HEK293 (cell line): ENCODE data around the gene ZNF436.

Experiments used
- CTCF ChIA-PET: fragments of 350-600 bp; formaldehyde crosslinking; extraction: SDS; loops from one replicate; lab custom pipeline; 2021; ENCODE audit warnings: antibody characterized with exemption; lab: Yijun Ruan, JAX
- POLR2A ChIA-PET: fragments of 300-600 bp; formaldehyde crosslinking; extraction: SDS; loops from one replicate; lab custom pipeline; 2020; ENCODE audit warnings: antibody characterized with exemption, inconsistent platforms; lab: Yijun Ruan, JAX
- H3K27ac ChIP-seq: fragments of 200-500 bp; sonication (Bioruptor generic); 2 replicates; pipeline ENCODE4 v1.5.1; 2014; ENCODE audit warnings: low read depth, low read length, control low read depth, inconsistent platforms; ENCODE audit errors: extremely low read depth
- H3K36me3 ChIP-seq, 2 experiments: fragments of 200-500 bp in 1 of 2; sonication (Bioruptor generic) in 1 of 2; 1 replicate in 1 of 2; 2 replicates in 1 of 2; pipeline ENCODE4 v1.5.1; 2014 to 2017; ENCODE audit warnings: inconsistent platforms in 2 of 2, low read length in 2 of 2; ENCODE audit not compliant: control insufficient read depth in 2 of 2, insufficient read depth in 1 of 2
- H3K4me1 ChIP-seq: fragments of 200-500 bp; sonication (Bioruptor generic); 2 replicates; pipeline ENCODE4 v1.5.1; 2014; ENCODE audit warnings: mild to moderate bottlenecking, low read length, inconsistent platforms; ENCODE audit not compliant: control insufficient read depth, insufficient read depth
- H3K4me3 ChIP-seq: 2 replicates; pipeline ENCODE4 v1.5.1; 2011; ENCODE audit warnings: low read depth, mild to moderate bottlenecking, control low read depth, low read length, moderate library complexity
- H3K9me3 ChIP-seq: fragments of 200-500 bp; sonication (Bioruptor generic); 2 replicates; pipeline ENCODE4 v1.5.1; 2014; ENCODE audit warnings: low read depth, low read length, inconsistent platforms; ENCODE audit not compliant: control insufficient read depth, insufficient read depth
- RBAK ChIP-seq: fragments of 450-650 bp; formaldehyde crosslinking; IDR thresholded peaks from 2 replicates; pipeline ENCODE4 v1.5.1; 2016; ENCODE audit warnings: missing biosample characterization, missing genetic modification characterization
- YY2 ChIP-seq: fragments of 450-650 bp; formaldehyde crosslinking; IDR thresholded peaks from 2 replicates; pipeline ENCODE4 v1.5.1; 2016; ENCODE audit warnings: missing biosample characterization, missing genetic modification characterization
- ZBTB21 ChIP-seq: fragments of 450-650 bp; formaldehyde crosslinking; IDR thresholded peaks from 2 replicates; pipeline ENCODE4 v1.5.1; 2017; ENCODE audit warnings: missing biosample characterization, missing genetic modification characterization
- ZNF157 ChIP-seq: fragments of 450-650 bp; formaldehyde crosslinking; IDR thresholded peaks from 2 replicates; pipeline ENCODE4 v1.5.1; 2016; ENCODE audit warnings: missing biosample characterization, missing genetic modification characterization
- ZNF175 ChIP-seq: fragments of 450-650 bp; formaldehyde crosslinking; IDR thresholded peaks from 2 replicates; pipeline ENCODE4 v1.5.1; 2016; ENCODE audit warnings: missing biosample characterization, missing genetic modification characterization
- ZNF19 ChIP-seq: fragments of 450-650 bp; formaldehyde crosslinking; IDR thresholded peaks from 2 replicates; pipeline ENCODE4; 2016; ENCODE audit warnings: missing biosample characterization, missing genetic modification characterization, low read depth
- ZNF2 ChIP-seq: fragments of 450-650 bp; formaldehyde crosslinking; IDR thresholded peaks from 2 replicates; pipeline ENCODE4 v1.5.1; 2016; ENCODE audit warnings: missing biosample characterization, missing genetic modification characterization
- ZNF211 ChIP-seq: fragments of 450-650 bp; formaldehyde crosslinking; IDR thresholded peaks from 2 replicates; pipeline ENCODE4 v1.5.1; 2016; ENCODE audit warnings: low read depth, missing biosample characterization, missing genetic modification characterization
- ZNF221 ChIP-seq: fragments of 450-650 bp; formaldehyde crosslinking; IDR thresholded peaks from 2 replicates; pipeline ENCODE4 v1.5.1; 2017; ENCODE audit warnings: missing biosample characterization, missing genetic modification characterization, borderline replicate concordance
- ZNF223 ChIP-seq: fragments of 450-650 bp; formaldehyde crosslinking; IDR thresholded peaks from 2 replicates; pipeline ENCODE4 v1.5.1; 2016; ENCODE audit warnings: missing biosample characterization, missing genetic modification characterization
- ZNF274 ChIP-seq, 2 experiments: fragments of 200-500 bp in 1 of 2; fragments of 450-650 bp in 1 of 2; sonication (Bioruptor generic) in 1 of 2; formaldehyde crosslinking in 1 of 2; IDR thresholded peaks; 2 replicates each; pipeline versions ENCODE4 v1.5.1 to v1.6.1; 2014 to 2016; ENCODE audit warnings: borderline replicate concordance in 1 of 2, inconsistent platforms in 1 of 2, low read length in 1 of 2, missing biosample characterization in 1 of 2, missing genetic modification characterization in 1 of 2
- ZNF292 ChIP-seq: fragments of 450-650 bp; formaldehyde crosslinking; IDR thresholded peaks from 2 replicates; pipeline ENCODE4 v1.5.1; 2016; ENCODE audit warnings: low read depth, missing biosample characterization, missing genetic modification characterization, borderline replicate concordance
- ZNF302 ChIP-seq: fragments of 450-650 bp; formaldehyde crosslinking; IDR thresholded peaks from 2 replicates; pipeline ENCODE4 v1.5.1; 2016; ENCODE audit warnings: missing biosample characterization, missing genetic modification characterization, low read depth
- ZNF341 ChIP-seq: fragments of 450-650 bp; formaldehyde crosslinking; IDR thresholded peaks from 2 replicates; pipeline ENCODE4; 2016; ENCODE audit warnings: low read depth, missing biosample characterization, missing genetic modification characterization
- ZNF354C ChIP-seq: fragments of 450-650 bp; formaldehyde crosslinking; IDR thresholded peaks from 2 replicates; pipeline ENCODE4 v1.5.1; 2016; ENCODE audit warnings: missing biosample characterization, missing genetic modification characterization, low read depth, borderline replicate concordance
- ZNF394 ChIP-seq: fragments of 450-650 bp; formaldehyde crosslinking; IDR thresholded peaks from 2 replicates; pipeline ENCODE4 v1.5.1; 2016; ENCODE audit warnings: missing biosample characterization, missing genetic modification characterization, mild to moderate bottlenecking, moderate library complexity, borderline replicate concordance
- ZNF473 ChIP-seq: fragments of 450-650 bp; formaldehyde crosslinking; IDR thresholded peaks from 2 replicates; pipeline ENCODE4 v1.5.1; 2017; ENCODE audit warnings: missing biosample characterization, missing genetic modification characterization
- ZNF48 ChIP-seq: fragments of 450-650 bp; formaldehyde crosslinking; IDR thresholded peaks from 2 replicates; pipeline ENCODE4 v1.5.1; 2016; ENCODE audit warnings: missing biosample characterization, missing genetic modification characterization
- ZNF548 ChIP-seq: fragments of 450-650 bp; formaldehyde crosslinking; IDR thresholded peaks from 2 replicates; pipeline ENCODE4 v1.5.1; 2016; ENCODE audit warnings: missing biosample characterization, missing genetic modification characterization
- ZNF558 ChIP-seq: fragments of 450-650 bp; formaldehyde crosslinking; IDR thresholded peaks from 2 replicates; pipeline ENCODE4 v1.5.1; 2016; ENCODE audit warnings: missing biosample characterization, missing genetic modification characterization
- ZNF664 ChIP-seq: fragments of 450-650 bp; formaldehyde crosslinking; IDR thresholded peaks from 2 replicates; pipeline ENCODE4 v1.5.1; 2016; ENCODE audit warnings: missing biosample characterization, missing genetic modification characterization
- ZNF677 ChIP-seq: fragments of 450-650 bp; IDR thresholded peaks from 2 replicates; pipeline ENCODE4 v1.5.0; 2018; ENCODE audit warnings: missing biosample characterization, mild to moderate bottlenecking, missing genetic modification characterization, moderate library complexity
- ZNF768 ChIP-seq: fragments of 450-650 bp; formaldehyde crosslinking; IDR thresholded peaks from 2 replicates; pipeline ENCODE4 v1.5.1; 2018; ENCODE audit warnings: missing biosample characterization, mild to moderate bottlenecking, missing genetic modification characterization
- ZNF776 ChIP-seq: fragments of 450-650 bp; formaldehyde crosslinking; IDR thresholded peaks from 2 replicates; pipeline ENCODE4 v1.5.0; 2017; ENCODE audit warnings: missing biosample characterization, missing genetic modification characterization, borderline replicate concordance
- ZNF830 ChIP-seq: fragments of 450-650 bp; IDR thresholded peaks from 2 replicates; pipeline ENCODE4 v1.5.0; 2018; ENCODE audit warnings: missing biosample characterization, missing genetic modification characterization, low read depth, mild to moderate bottlenecking, moderate library complexity
- TF ChIP-seq, protein P1 (sequence below): sonication (generic); formaldehyde crosslinking; IDR thresholded peaks from 2 replicates; pipeline ENCODE4 v1.8.1; 2022; ENCODE audit warnings: mild to moderate bottlenecking, moderate library complexity, missing genetic modification reagents
- TF ChIP-seq, protein P2 (sequence below): fragments of 450-650 bp; formaldehyde crosslinking; IDR thresholded peaks from 2 replicates; pipeline ENCODE4 v1.5.1; 2016; ENCODE audit warnings: missing biosample characterization, missing genetic modification characterization, low read depth
- TF ChIP-seq, protein P3 (sequence below): fragments of 450-650 bp; formaldehyde crosslinking; IDR thresholded peaks from 2 replicates; pipeline ENCODE4 v1.5.1; 2016; ENCODE audit warnings: missing biosample characterization, missing genetic modification characterization, borderline replicate concordance
- TF ChIP-seq, protein P4 (sequence below): fragments of 450-650 bp; IDR thresholded peaks from 2 replicates; pipeline ENCODE4 v1.5.1; 2018; ENCODE audit warnings: missing biosample characterization, missing genetic modification characterization

ZNF436 gene

GRCh38 chr1:23402286-23403037 is 32.8 kb upstream of the ZNF436 start:
- ChIA-PET POLR2A (interaction anchor here (2.3 to 4.3 kb wide), 2 partner anchors 34 to 58 kb away, joined by 32 to 50 read pairs; partner anchors contain the start of genes HNRNPR and ZNF436), CTCF (interaction anchor here (0.5 to 2.4 kb wide), 14 partner anchors 12 to 425 kb away, joined by 3 to 25 read pairs (median 4); partner anchors contain the start of genes HNRNPR and ZNF436)
- no peaks in the 10 kb centered on the region for H3K36me3 ChIP-seq
- no peak overlapping the region for H3K4me3 ChIP-seq
- H3K9me3 ChIP-seq, result no peaks in the 10 kb centered on the region
- H3K4me1 ChIP-seq, result peaks cover 13% of the 10 kb centered on the region
- H3K27ac ChIP-seq, result peak overlapping the region; percentile 8; the same call in 1 of the 2 replicates
- TF ChIP-seq ZNF274 (IDR thresholded peaks at IDR 0.05; ENCODE audit: low read length), result no peak
- TF ChIP-seq ZNF274 (tag by site-specific recombination; IDR thresholded peaks at IDR 0.05; ENCODE audit: borderline replicate concordance), result no peak
- TF ChIP-seq ZNF223 (tag by site-specific recombination), result no peak
- TF ChIP-seq ZNF341 (tag by site-specific recombination), result 0 out of 2 replicates have a peak, but pooled peaks have one; percentile 8
- TF ChIP-seq, protein P1, sequence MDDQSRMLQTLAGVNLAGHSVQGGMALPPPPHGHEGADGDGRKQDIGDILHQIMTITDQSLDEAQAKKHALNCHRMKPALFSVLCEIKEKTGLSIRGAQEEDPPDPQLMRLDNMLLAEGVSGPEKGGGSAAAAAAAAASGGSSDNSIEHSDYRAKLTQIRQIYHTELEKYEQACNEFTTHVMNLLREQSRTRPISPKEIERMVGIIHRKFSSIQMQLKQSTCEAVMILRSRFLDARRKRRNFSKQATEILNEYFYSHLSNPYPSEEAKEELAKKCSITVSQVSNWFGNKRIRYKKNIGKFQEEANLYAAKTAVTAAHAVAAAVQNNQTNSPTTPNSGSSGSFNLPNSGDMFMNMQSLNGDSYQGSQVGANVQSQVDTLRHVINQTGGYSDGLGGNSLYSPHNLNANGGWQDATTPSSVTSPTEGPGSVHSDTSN, result no peak
- TF ChIP-seq ZNF473 (tag by site-specific recombination), result no peak
- TF ChIP-seq ZNF19 (tag by site-specific recombination), result no peak
- no peak for TF ChIP-seq ZNF558 (tag by site-specific recombination)
- TF ChIP-seq ZBTB21 (tag by site-specific recombination), result 0 out of 2 replicates have a peak, but pooled peaks have one; percentile 35
- no peak for TF ChIP-seq ZNF664 (tag by site-specific recombination)
- TF ChIP-seq, protein P2, sequence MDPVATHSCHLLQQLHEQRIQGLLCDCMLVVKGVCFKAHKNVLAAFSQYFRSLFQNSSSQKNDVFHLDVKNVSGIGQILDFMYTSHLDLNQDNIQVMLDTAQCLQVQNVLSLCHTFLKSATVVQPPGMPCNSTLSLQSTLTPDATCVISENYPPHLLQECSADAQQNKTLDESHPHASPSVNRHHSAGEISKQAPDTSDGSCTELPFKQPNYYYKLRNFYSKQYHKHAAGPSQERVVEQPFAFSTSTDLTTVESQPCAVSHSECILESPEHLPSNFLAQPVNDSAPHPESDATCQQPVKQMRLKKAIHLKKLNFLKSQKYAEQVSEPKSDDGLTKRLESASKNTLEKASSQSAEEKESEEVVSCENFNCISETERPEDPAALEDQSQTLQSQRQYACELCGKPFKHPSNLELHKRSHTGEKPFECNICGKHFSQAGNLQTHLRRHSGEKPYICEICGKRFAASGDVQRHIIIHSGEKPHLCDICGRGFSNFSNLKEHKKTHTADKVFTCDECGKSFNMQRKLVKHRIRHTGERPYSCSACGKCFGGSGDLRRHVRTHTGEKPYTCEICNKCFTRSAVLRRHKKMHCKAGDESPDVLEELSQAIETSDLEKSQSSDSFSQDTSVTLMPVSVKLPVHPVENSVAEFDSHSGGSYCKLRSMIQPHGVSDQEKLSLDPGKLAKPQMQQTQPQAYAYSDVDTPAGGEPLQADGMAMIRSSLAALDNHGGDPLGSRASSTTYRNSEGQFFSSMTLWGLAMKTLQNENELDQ (tag by site-specific recombination), result no peak
- no peak for TF ChIP-seq ZNF394
- no peak for TF ChIP-seq ZNF221
- no peak for TF ChIP-seq ZNF302 (tag by site-specific recombination)
- no peak for TF ChIP-seq ZNF157 (tag by site-specific recombination)
- TF ChIP-seq ZNF175 (tag by site-specific recombination), result no peak
- TF ChIP-seq ZNF548, result no peak; the same call in 1 of the 2 replicates
- TF ChIP-seq, protein P3, sequence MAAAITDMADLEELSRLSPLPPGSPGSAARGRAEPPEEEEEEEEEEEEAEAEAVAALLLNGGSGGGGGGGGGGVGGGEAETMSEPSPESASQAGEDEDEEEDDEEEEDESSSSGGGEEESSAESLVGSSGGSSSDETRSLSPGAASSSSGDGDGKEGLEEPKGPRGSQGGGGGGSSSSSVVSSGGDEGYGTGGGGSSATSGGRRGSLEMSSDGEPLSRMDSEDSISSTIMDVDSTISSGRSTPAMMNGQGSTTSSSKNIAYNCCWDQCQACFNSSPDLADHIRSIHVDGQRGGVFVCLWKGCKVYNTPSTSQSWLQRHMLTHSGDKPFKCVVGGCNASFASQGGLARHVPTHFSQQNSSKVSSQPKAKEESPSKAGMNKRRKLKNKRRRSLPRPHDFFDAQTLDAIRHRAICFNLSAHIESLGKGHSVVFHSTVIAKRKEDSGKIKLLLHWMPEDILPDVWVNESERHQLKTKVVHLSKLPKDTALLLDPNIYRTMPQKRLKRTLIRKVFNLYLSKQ (tag by site-specific recombination), result no peak
- no peak for TF ChIP-seq ZNF211 (tag by site-specific recombination)
- TF ChIP-seq ZNF677 (tag by site-specific recombination), result no peak
- TF ChIP-seq ZNF292, result no peak
- no peak for TF ChIP-seq ZNF768 (tag by site-specific recombination)
- TF ChIP-seq ZNF776 (tag by site-specific recombination), result no peak
- TF ChIP-seq ZNF2 (tag by site-specific recombination), result no peak
- no peak for TF ChIP-seq ZNF830 (tag by site-specific recombination)
- TF ChIP-seq, protein P4, sequence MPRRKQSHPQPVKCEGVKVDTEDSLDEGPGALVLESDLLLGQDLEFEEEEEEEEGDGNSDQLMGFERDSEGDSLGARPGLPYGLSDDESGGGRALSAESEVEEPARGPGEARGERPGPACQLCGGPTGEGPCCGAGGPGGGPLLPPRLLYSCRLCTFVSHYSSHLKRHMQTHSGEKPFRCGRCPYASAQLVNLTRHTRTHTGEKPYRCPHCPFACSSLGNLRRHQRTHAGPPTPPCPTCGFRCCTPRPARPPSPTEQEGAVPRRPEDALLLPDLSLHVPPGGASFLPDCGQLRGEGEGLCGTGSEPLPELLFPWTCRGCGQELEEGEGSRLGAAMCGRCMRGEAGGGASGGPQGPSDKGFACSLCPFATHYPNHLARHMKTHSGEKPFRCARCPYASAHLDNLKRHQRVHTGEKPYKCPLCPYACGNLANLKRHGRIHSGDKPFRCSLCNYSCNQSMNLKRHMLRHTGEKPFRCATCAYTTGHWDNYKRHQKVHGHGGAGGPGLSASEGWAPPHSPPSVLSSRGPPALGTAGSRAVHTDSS (tag by site-specific recombination), result no peak
- TF ChIP-seq ZNF48 (tag by site-specific recombination), result no peak
- TF ChIP-seq YY2, result no peak
- no peak for TF ChIP-seq ZNF354C (tag by site-specific recombination)
- TF ChIP-seq RBAK (tag by site-specific recombination), result no peak
